Measurements from ENCODE around the gene IL16.
"Not testable (repeated sequence)": the region's sequence is repeated elsewhere in the genome, so short reads cannot be mapped to it uniquely, and the experiment has no call there.

IL16 gene

GRCh38 chr15:81314378-81314777 is 117.7 kb downstream of the IL16 start:
- no peak for DNase-seq (ENCODE audit: low read depth)

GRCh38 chr15:81315452-81316175 is 118.9 kb downstream of the IL16 start:
- DNase-seq (ENCODE audit: low read depth) = no peak

GRCh38 chr15:81316267-81316666 is 119.6 kb downstream of the IL16 start:
- DNase-seq (ENCODE audit: low read depth) = no peak

DNA sequence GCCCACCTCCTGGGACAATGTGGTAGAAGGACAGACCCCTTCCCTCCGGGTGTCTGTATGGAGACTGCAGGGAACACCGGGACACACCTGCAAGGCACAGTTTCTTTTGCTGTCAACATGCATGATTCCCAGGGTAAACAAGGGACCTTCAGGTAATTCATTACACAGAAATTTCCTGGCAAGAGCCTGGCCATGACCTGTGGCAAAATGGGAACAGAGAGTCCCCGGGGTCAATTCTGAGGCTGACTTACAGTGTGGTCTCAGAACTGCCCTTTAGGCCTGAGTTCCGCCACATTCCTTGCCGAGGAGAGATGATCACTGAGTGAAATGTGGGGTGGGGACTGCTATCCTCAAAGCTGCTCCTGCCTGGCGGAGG is 121.0 kb downstream of the IL16 start:
- no peak for DNase-seq (ENCODE audit: low read depth)

DNA sequence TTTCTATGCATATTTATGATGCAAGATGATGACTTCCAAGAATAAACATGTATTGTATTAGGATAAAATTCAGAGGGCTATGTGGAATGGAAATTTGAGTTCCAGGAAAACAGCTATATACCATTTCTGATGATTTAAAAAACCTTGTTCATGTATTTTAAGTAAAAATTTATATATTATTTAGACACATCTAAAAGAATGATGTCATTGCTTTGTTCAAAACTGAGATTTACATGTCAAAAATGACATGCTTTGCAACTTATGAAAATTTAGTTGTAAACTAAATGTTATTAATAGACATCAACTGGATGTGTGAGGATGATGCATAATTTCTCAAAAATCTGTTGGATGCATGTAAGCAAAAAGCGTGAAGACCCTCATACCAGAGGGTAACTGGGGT is 125.0 kb downstream of the IL16 start:
- DNase-seq (ENCODE audit: low read depth) = no peak

- DNase-seq (ENCODE audit: low read depth) = no peak
These were observed 126.1 kb downstream of the IL16 start for GRCh38 chr15:81322676-81323253.

DNA sequence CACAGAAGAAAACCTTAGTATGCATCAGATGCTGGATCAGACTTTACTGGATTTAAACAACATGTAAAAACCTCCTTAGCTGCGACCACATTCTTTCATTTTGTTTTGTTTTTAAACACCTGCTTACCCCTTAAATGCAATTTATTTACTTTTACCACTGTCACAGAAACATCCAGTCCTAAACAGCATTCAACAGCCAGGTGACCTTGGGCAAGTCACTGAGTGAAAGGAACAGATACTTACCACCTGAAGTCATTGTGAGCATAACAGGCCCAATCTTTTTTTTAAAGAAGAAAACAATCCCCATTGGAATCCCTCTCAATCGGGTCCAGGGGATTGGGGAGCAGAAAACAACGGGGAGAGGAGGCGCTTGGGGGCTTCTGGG is 126.9 kb downstream of the IL16 start:
- DNase-seq (ENCODE audit: low read depth) = no peak

- DNase-seq (ENCODE audit: low read depth) = peak; percentile 94
These were observed 127.5 kb downstream of the IL16 start, which contains the start of gene STARD5 for GRCh38 chr15:81323944-81324881. Gene STARD5 (minus strand): TSS chr15:81324141. CDS start chr15:81324099, 42 bp downstream.

GRCh38 chr15:81326466-81327212 is 130.0 kb downstream of the IL16 start:
- DNase-seq (ENCODE audit: low read depth) = no peak

- peak; percentile 77 for DNase-seq (ENCODE audit: low read depth)
These were observed 130.8 kb downstream of the IL16 start for GRCh38 chr15:81327516-81327915.

DNA sequence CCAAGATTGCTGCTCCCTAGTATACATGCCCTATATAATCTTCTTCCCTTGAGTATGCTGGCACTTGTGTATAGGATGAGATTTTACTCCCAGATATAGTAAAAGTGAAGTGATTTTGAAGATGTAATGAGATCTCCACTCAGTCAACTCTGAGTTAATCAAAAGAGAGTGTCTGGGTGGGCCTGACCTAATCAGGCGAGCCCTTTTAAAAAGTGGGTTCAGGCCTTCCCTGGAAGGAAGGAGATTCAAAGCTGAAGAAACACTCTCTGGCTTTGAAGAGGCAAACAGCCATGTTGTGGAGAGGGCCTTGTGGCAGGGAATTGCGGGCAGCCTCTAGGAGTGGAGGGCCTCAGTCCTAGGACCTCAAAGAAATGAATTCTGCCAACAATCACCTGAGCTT is 132.8 kb downstream of the IL16 start:
- no peak for DNase-seq (ENCODE audit: low read depth)

DNA sequence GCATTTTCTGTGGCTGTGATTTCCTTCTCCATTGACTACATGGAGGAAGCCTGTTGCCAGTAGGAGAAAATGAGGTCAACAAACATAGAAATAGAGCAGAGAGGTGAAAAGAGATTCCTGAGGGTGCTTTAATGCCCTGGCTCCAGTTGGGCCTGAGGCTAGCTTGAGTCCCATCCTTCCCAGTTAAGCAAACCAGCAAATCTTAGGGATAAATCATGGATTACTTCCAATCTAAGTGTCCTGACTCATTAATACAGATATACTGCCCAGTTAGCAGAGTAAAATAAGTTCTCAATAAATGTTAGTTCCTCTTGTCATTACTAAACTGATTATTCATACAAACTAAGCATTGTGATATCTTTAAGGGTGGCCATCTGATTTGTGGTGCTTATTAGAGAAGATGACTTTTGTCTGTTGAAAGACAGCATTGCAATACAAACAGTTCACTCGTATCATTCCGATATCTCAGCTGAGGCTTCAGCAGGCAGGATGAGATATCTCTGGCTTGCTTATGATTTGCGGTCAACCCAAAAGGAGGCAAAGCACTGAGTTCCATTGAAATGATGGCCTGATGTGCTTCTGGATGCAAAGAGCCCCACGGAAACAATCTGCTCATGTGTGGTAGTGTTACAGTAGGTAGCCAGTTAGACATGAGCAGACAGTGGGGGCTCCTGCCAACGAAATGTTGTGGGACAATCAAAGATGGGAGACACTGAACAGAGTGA is 133.8 kb downstream of the IL16 start:
- DNase-seq (ENCODE audit: low read depth) = no peak

GRCh38 chr15:81331141-81331540 is 134.5 kb downstream of the IL16 start:
- not testable (repeated sequence) for DNase-seq (ENCODE audit: low read depth)

GRCh38 chr15:81331600-81331999 is 134.9 kb downstream of the IL16 start:
- no peak for DNase-seq (ENCODE audit: low read depth)

GRCh38 chr15:81332326-81332725 is 135.6 kb downstream of the IL16 start:
- no peak for DNase-seq (ENCODE audit: low read depth)

DNA sequence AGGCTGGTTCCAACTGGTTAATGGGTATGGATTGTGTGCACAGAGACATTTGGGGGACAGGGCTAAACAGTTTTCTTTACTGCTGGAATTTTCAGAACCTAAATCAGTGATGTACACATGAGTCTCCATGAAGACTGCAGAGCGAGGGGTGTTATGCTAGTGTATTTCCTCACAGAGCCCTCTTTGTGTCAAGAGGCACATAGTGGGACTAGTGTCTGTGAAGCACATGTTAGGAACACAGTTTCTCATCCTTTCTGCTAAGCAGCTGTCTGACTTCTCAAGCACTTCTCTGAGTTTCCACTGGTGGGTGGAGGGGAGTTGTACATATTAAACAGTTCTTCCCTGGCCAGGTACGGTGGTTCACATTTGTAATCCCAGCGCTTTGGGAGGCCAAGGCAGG is 136.7 kb downstream of the IL16 start:
- no peak for DNase-seq (ENCODE audit: low read depth)

DNA sequence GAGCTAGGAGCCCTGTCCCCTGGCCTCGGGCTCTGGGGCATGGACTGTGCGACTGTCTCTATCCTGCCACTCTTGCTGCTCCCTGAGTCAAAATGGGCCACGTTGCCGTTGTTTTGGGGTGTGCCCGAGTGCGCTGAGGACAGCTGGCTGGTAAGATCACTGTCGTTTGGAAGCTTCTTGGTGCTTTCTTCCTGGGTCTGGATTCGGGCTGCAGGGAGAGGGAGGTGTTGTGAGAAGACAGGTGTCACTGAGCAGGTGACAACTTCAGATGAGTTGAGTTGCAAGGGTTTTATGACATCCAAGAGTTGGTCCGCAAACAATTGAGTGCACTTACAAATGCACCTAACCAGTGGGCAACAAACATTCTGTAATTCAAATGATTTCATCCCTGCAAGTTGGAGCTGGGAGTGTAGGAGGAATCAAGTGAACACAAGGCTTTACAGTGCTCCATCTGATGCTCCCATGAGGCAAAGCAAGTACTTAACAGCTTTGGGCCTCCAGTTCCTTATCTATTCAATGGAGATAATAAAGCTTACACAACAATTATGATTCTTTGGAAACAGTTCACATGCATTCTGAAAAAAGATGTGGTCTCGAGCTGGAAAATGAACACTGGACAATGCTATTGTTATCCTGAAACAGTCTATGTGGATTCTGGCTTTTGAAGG is 138.2 kb downstream of the IL16 start:
- DNase-seq (ENCODE audit: low read depth) = no peak

- no peak for DNase-seq (ENCODE audit: low read depth)
These were observed 139.0 kb downstream of the IL16 start for GRCh38 chr15:81335631-81336030.

DNA sequence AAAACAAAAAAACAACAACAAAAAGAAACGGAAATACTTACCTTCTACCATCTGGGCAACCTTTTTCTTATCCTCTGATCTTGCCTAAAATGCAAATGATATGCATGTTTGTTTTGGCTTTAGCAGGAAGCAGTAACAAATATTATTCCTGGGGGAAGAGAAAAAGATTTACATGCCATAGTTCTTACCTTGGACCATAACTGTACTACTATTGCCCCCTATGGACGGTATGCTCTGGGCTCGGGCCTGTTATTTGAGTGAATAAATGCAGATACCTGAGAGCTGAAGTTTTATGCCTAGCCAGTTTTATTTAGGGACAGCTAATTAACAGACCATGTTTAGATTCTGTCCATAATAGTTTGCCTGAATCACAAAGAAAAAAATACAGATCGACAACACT is 139.9 kb downstream of the IL16 start:
- DNase-seq (ENCODE audit: low read depth) = no peak

- DNase-seq (ENCODE audit: low read depth) = no peak
These were observed 140.6 kb downstream of the IL16 start for GRCh38 chr15:81337241-81337640.

- no peak for DNase-seq (ENCODE audit: low read depth)
These were observed 141.1 kb downstream of the IL16 start for GRCh38 chr15:81337713-81338157.

Measured in GM04504 (cell line).